Ecto neural progenitor cell (in vitro differentiated cells): Measurements from ENCODE around the gene SLC2A9.

Source experiments
- DNase-seq: peaks from one replicate; pipeline ENCODE4 v3.0.0-alpha.2; 2018; ENCODE audit warnings: low spot score

Gene SLC2A9

DNA sequence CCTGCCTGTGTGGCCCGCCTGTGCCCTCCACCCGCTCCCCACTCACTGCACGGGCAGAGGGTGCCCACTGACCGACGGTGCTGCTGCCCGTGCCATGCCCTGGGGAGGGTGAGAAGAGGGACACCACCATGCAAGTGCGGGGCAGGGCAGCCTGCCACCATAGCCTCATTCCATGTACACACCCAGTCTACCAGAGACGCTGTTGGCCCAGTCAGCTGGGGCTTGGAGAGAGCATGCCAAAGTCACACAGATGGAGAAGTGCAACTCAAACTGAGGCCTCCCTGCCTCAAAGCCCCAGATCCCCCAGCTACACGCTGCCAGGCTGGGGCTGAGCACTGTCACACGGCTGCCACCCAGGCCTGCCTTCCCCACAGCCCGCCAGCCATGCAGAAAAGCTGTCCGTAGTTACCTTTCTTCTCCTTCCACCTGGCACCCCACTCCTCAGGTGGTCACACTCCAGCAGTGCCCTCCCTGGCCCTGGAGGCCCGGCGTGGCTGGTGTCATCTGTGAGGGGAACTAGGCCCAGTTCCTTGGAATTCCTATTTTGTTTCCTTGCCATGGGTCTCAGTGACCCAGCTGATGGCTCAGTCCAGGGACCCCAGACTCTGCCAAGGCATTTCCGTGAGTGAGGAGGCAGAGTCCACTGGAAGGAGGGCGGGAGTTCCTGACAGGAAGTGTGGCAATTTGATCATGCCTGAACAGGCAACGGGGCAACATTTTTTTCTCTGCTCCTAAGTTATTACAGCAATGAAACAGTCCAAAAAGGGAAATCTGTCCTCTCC, at the start of gene SLC2A9:
TSS of gene SLC2A9 (minus strand) at position 627 of the 782 bp plus-strand sequence. CDS start at position 559, 68 bp downstream.
- no peak for DNase-seq

DNA sequence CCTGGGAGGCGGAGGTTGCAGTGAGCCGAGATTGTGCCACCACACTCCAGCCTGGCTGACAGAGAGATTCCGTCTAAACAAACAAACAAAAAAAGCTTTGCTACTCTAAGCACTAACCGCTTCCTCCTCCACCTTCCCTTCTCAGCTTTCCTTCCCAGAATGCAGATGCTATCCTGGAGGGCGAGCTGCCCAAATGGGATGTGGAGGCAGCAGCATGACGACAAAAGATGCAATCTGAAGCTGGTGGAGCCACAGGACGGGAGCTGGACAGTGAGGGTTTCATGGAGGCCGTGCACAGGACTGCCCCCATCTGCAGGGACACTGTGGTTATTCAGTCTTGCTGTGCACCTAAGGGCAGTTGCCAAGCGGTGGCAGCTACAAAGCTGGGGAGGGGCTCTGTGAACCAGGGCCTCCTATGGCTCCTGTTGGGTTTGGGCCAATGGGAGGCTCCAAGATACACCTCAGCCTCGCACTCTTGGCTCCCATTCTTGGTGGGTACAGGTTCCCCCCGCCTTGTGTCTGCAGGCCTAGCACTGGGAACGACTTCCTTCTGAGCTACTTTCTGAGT, 47.9 kb upstream of the SLC2A9 start:
- no peak for DNase-seq

- DNase-seq: peak; percentile 32
Measured at GRCh38 chr4:10066670-10067651, 45.7 kb upstream of the SLC2A9 start.

- no peak for DNase-seq
Measured at GRCh38 chr4:10066206-10066605, 44.9 kb upstream of the SLC2A9 start.

DNA sequence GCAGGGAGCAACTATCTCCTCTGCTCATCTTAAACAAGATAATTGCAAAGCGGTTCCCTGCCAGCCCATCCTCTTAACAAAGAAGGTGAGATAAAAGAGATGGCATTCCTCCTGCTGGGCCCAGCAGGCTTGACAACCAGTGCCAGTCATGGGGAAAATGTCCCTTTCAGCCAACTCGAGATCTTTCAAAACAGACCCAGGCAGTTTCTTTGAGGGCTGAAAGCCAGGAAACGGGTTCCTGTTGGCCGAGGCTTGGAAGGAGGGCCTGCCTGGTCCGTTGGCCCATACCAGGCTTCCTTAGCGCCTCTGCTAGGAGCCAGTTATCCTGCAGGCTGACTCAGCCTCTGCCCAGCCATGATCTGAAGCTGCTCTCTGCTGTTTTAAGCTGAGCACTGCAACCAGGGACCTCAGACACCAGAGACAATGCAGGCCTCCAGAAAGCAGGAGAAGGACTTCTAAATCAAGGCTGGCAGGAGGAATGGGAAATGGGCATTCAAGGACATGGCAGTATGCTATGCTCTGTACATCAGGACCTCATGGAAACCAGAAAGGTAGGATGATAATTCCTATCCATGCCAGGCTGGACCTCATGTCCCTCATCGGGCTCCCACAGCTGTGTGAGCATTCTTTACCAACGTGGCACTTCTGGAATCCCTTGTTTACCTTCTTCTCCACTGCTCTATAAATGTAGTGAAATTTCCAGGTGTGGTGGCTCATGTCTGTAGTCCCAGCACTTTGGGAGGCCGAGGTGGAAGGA, 42.4 kb upstream of the SLC2A9 start:
- peak; percentile 68 for DNase-seq

DNA sequence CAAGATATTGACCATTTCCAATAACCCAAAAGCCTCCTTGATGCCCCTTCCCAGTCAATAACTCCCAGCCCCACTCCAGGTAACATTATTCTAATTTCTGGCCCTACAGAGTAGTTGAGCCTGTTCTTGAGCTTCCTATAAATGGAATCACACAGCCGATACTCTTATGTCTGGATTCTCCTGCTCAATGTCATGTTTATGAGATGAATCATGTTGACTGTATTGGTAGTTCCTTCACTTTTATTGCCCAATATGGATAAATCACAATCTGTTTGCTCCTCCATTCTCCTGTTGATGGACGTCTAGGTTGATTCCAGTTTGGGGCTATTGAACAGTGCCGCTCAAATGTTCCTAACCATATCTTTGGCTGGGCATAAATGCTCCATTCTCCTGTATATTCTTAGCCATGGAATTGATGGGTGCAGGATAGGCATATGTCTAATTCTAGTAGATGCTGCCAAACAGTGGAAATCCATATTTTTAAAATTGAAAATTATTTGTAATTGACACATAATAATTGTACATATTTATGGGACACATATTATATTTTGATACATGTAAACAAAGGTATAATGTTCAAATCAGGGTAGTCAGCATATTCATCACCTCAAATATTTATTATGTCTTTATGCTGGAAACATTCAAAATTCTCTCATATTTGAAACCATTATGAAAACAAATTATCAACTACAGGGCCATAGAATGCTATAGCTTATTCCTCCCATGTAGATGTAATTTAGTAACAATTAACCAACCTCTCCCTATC, 40.5 kb upstream of the SLC2A9 start:
- no peak for DNase-seq

DNA sequence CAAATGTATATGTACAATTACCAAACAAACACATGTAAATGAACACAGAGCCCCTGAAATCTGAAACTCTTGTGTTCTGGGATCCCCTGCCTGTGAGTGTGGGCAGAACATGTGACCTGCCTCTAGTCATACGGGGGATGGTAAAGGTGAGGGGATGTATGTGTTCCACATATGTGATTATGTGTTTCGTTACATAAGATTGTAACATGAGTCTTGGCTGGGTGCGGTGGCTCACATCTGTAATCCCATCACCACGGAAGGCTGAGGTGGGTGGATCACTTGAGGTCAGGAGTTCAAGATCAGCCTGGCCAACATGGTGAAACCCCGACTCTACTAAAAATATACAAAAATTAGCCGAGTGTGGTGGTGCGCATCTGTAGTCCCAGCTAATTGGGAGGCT, 37.1 kb upstream of the SLC2A9 start:
- peak; percentile 12 for DNase-seq

- no peak for DNase-seq
Measured at GRCh38 chr4:10057023-10057395, 35.7 kb upstream of the SLC2A9 start.

- DNase-seq: peak; percentile 8
Measured at GRCh38 chr4:10056334-10057022, 35.2 kb upstream of the SLC2A9 start.

- peak; percentile 13 for DNase-seq
Measured at GRCh38 chr4:10055871-10056270, 34.6 kb upstream of the SLC2A9 start.

DNA sequence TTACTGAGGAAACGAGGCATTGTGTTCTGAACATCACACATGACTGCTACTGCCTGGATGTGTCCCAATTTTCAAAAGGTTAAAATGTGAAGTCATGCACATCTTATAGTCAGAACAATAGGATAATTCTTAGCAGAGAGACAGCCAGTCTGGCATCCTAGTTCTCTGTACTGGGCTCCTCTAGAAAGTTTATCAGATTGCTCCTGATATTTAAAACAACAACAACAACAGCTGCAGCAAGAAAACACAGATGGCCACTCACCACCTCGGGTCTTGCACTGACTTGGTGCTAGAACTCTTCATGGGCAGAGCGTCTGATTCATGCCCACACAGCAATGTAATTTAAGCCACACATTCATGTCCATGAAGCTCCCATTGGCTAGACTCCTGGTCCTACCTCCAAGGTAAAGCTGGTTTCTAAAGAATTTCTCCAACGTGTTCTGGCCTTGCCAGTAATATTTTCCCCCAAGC, 33.3 kb upstream of the SLC2A9 start:
- DNase-seq: peak; percentile 12

DNA sequence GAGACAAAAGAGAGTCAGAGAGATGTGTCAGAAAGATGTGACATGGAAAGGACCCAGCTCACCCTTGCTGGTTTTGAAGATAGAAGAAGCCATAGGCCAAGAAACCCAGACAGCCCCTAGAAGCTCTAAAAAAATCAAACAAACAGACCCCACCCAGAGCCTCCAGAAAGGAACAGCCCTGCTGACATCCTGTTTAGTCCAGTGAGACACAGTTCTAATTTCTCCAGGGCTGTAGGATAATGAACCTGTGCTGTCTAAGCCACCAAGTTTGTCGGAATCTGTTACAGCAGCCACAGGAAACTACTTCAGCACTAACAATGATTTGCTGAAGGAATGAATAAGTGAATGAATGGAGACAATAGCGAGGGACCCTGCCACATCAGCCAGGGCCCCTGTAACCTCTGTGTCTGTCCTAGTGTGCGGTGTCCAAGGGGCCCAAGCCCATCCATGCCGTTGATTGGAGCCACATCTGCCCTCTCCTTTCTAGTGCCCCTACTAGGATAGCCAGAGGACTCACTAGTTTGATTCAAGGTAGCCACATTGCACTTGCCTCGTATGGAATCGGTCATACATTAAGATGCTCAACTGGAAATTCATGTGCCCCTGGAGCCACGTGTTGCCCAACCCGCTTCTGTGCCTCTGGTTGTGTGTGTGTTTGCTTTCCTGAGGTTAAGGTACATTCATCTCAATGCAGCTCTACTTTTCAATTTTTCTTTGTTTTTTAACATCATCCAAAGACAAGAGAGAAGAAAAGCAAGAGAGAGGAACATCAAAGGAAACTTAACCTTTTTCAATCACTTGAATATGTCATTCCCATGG, 32.5 kb upstream of the SLC2A9 start:
- peak; percentile 23 for DNase-seq

DNA sequence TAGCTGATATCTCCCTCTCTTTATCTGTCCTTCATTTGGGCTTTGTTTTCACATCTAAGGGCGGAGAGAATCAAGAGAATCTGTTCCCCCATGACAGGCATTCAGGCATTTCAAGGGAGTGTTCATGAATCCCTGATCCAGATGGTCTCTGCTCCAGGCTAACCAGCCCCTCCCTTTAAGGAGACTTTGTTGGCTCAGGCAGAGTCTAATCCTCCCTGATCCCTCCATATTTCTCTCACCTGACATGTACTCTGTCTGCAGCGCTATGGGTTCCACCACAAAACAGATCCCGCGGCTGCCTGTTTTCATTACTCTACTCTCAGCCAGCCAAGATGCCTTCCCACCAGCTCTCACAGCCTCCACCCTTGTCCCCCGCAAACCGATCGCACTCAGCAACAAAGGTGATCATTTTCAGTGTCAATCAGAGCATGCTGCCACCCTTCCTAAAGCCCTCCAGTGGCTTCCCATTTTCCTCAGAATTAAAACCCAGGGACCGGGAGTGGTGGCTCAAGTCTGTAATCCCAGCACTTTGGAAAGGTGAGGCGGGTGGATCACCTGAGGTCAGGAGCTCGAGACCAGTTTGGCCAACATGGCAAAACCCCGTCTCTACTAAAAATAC, 30.3 kb upstream of the SLC2A9 start:
- peak; percentile 28 for DNase-seq

DNA sequence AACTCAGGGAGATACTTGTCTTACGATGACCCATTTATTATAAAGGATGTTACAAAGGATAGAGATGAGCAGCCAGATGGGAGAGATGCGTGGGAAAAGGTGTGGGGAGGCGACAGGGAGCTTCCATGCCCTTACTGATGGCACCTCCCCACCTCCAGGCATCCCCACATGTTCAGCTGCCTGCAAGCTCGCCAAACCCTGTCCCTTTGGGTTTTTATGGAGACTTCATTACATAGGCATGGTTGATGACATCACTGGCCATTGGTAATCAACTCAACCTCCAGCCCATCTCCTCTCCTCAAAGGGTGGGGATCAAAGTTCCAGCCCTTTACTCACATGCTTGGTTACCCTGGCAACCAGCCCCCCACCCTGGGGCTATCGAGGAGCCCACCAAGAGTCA, 29.4 kb upstream of the SLC2A9 start:
- peak; percentile 30 for DNase-seq

- DNase-seq: peak; percentile 16
Measured at GRCh38 chr4:10050261-10050661, 29.0 kb upstream of the SLC2A9 start.

DNA sequence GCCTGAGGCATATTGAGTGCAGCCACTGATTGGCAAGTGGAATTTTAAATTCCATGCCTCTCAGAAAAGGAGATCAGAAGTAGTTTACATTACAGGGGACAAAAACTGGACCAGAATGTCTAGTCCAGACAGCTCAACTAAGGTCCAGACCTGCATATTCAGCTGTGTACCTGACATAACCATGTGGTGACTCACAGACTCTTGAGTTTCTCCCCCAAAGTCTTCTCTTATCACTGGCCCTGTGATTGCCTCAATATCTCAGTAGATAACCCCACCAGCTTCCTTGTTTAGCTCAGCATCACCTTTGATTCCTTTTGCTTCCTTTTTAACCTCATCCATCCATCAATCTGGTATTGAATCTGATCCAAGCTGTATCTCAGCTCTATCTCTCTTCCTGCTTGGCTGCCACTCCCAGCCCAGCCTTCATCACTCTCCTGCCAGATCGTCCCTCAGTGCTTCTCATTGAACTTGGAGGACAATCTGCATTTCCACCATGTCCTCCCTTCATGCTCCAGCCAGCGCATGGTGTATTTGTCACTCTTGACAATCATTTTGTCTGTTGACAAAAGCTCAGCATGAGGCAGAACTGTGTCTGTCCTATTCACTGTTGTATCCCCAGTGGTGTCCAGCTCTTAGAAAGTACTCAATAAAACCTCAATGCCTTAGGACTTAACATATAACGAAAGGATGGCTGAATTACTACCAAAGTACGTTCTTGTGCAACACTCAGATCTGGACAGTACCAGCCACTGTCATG, 27.8 kb upstream of the SLC2A9 start:
- no peak for DNase-seq

DNA sequence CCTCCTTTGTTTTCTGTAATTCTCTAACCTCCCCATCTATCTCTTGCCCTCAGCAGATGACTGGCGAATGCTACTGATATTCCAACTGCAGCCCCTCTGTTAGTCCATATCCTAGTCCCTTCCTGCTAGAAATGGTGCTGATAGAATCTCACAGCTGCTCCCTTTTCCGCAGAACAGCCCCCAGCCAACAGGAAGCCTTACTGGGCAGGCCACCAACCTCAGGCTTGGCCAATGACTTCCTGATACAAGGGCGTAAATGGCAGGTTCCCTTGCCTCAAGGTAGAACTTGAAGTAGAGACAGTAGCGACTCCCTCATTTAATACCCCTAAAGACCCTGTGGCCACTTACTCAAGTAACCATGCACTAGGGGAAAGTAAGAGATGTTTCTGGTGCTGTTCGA, 26.7 kb upstream of the SLC2A9 start:
- DNase-seq: no peak

DNA sequence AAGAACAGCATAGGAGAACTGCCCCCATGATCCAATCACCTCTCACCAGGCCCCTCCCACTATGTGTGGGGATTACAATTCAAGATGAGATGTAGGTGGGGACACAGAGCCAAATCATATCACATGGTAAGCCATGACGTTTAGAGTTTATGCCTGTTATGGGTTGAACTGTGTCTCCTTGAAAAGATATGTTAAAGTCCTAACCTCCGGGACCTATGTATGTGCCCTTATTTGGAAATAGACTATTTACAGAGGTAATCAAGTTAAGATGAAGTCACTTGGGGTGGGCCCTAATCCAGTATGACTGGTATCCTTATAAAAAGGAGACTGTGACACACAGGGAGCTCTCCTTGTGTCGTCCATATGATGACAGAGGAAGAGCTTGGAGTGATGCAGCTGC, 25.2 kb upstream of the SLC2A9 start:
- DNase-seq: peak; percentile 2
